ENCODE results near the gene SLC35B2. TPM values are rescaled to one million over a fixed set of nuclear protein-coding genes. Genes with fewer than 3 reads are reported as not detected.

Gene SLC35B2
- polyA plus RNA-seq, 1 donor from 2014 or later: 42.6 TPM

DNA sequence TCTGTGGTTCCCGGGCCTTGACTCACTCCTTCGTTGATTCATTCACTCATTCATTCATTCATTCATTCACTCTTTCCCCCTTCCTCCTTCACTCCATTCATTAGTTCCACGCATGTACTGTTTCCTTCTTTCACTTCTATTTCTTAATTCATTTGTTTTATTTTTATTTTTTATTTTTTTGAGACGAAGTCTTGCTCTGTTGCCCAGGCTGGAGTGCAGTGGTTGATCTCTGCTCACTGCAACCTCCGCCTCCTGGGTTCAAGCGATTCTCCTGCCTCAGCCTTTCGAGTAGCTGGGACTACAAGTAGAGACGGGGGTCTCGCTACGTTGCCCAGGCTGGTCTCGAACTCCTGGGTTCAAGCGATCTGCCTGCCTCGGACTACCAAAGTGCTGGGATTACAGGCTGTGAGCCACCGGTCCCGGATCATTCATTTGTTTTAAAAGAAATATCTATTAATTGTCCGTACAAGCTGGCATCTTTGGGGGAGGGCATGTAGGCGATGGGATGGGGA lies 8.4 kb upstream of the SLC35B2 start:
- peaks cover 13% of the 10 kb centered on the region for H3K27me3 Mint-ChIP-seq
- H3K27ac Mint-ChIP-seq: peak overlapping the region; percentile 99 to 100 (median 99)
- peaks cover 35 to 41% (median 40%) of the 10 kb centered on the region in 3 donors for H3K4me1 Mint-ChIP-seq
- H3K4me3 Mint-ChIP-seq: peak overlapping the region; percentile 97 to 100 (median 100)
- no peaks in the 10 kb centered on the region for H3K9me3 Mint-ChIP-seq
- peaks cover 4% of the 10 kb centered on the region for H3K36me3 Mint-ChIP-seq

DNA sequence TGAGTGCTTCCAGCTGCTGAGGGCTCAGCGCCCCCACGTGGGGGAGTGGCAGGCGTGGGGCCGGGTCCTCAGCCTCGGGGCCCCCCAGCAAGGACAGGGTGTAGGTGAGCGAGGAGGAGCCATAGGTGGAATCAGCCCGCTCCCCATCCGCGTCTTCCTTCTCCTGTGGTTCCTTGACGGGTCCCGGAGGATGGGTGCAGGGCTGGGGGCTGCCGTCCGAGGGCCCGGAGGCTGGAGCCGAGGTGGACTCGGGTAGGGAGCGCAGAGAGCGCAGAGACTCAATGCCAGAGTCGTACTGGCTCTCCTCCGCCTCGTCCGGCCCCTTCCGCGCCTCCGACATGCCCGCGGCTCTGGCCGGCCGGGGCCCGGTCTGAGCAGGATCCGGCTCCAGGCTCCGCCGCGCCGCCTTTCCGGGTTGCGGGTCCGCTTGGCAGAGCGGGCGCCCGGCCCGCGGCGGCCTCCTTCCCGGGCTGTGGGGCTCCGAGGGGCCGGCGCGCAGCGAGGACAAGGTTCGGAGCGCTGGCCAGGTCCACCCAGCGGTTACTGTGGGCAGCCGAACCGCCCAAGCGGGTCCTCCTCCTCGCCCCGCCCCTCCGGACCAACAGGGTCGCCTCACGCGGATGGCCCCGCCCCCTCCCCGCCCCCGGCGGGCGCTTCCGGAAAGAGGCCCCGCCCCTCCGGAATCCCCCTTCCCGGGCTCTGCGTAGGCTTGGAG lies 7.8 kb upstream of the SLC35B2 start, which contains the start of gene NFKBIE:
Gene NFKBIE, minus strand, starts transcription at position 545 of the 715 bp plus-strand sequence. Its CDS starts 205 bp downstream, at position 340.
- H3K36me3 Mint-ChIP-seq: peaks cover 5% of the 10 kb centered on the region
- H3K27ac Mint-ChIP-seq: peak within 1 kb of the TSS; percentile 99 to 100 (median 99)
- no peaks in the 10 kb centered on the region for H3K9me3 Mint-ChIP-seq
- peaks cover 13% of the 10 kb centered on the region for H3K27me3 Mint-ChIP-seq
- H3K4me3 Mint-ChIP-seq: peak within 1 kb of the TSS; percentile 97 to 100 (median 100)
- H3K4me1 Mint-ChIP-seq: peaks cover 40 to 46% (median 44%) of the 10 kb centered on the region in 3 donors

DNA sequence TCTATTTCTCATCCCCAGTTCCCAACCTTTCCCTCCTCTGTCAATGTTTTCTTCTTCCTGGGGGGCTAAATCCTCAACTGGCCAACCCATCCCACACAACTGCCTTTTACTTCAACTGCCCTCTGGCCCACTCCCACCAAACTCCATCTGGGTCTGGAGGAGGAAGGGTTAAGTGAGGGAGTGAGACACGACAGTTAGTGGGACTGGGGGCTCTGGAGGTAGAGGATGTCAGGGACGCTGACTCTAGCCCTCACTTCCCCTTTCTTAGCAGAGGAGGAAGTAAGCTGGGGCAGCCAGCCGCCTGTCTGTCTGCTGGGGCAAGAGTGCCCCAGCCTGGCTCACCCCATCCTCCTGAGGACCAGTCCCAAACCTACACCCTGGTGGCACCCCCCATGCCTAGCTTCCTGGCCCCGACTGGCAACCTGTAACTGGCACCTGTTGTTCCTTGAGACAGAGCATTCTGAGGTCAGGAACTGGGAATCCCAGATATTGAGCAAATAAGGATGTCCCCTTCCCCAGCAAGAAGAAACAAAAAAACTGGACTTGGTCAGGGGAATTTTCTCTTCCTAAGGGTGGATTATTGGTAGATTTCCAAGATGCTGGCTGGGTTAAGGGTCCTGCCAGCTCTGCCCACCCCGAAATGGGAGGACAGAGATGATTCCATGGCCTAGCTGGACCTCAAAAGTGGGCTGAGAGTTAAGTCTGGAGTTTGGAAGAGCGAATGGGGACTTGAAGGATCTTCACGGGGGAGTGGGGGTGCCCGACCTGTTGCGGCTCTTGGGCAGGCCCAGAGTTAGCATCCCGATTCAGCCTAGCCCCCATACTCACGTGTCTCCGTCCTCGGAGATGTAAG lies 7.1 kb upstream of the SLC35B2 start:
- peaks cover 5% of the 10 kb centered on the region for H3K27me3 Mint-ChIP-seq
- peak overlapping the region; percentile 99 to 100 (median 99) for H3K27ac Mint-ChIP-seq
- H3K4me3 Mint-ChIP-seq: peak overlapping the region; percentile 97 to 100 (median 100)
- H3K36me3 Mint-ChIP-seq: peaks cover 5% of the 10 kb centered on the region
- peaks cover 40 to 44% (median 40%) of the 10 kb centered on the region in 3 donors for H3K4me1 Mint-ChIP-seq
- H3K9me3 Mint-ChIP-seq: no peaks in the 10 kb centered on the region

DNA sequence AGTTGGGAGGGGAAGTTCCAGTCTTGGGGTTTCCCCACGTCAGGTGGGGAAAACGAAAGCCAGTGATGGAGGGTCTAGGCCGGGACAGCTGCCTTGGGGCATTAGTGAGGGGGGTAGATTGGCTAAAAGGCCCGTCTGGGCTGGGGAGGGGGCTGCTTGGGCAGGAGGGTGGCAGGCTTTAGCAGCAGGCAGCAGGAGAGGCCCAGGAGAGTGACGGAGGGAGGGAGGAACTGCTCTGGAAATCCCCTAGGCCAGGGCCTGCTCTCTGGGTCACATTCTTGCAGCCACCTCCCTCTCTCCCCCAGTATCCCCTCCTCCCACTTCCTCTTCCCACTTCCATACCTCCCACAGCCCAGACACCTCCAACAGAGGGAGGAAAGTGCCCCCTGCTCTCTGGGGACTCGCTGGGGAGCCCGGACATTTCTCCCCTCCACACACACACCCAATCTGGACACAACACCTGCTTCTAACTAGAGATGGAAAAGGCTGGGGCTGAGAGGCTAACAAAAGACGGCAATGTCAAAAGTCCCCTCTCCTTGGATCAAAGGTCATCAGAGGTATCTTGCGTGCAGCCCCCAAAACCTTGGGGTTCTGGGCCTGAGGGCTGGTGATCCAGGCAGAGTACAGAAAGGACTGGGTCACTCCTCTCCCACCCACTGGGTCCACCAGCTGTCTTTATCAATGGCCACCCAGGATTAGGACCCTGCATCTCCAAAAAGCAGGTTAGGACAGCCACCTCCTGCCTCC lies 6.2 kb upstream of the SLC35B2 start:
- peak overlapping the region; percentile 97 to 100 (median 100) for H3K4me3 Mint-ChIP-seq
- peaks cover 39 to 49% (median 43%) of the 10 kb centered on the region in 3 donors for H3K4me1 Mint-ChIP-seq
- H3K36me3 Mint-ChIP-seq: peaks cover 7% of the 10 kb centered on the region
- H3K9me3 Mint-ChIP-seq: no peaks in the 10 kb centered on the region
- H3K27ac Mint-ChIP-seq: peak overlapping the region; percentile 99 to 100 (median 99)
- H3K27me3 Mint-ChIP-seq: peaks cover 2% of the 10 kb centered on the region

DNA sequence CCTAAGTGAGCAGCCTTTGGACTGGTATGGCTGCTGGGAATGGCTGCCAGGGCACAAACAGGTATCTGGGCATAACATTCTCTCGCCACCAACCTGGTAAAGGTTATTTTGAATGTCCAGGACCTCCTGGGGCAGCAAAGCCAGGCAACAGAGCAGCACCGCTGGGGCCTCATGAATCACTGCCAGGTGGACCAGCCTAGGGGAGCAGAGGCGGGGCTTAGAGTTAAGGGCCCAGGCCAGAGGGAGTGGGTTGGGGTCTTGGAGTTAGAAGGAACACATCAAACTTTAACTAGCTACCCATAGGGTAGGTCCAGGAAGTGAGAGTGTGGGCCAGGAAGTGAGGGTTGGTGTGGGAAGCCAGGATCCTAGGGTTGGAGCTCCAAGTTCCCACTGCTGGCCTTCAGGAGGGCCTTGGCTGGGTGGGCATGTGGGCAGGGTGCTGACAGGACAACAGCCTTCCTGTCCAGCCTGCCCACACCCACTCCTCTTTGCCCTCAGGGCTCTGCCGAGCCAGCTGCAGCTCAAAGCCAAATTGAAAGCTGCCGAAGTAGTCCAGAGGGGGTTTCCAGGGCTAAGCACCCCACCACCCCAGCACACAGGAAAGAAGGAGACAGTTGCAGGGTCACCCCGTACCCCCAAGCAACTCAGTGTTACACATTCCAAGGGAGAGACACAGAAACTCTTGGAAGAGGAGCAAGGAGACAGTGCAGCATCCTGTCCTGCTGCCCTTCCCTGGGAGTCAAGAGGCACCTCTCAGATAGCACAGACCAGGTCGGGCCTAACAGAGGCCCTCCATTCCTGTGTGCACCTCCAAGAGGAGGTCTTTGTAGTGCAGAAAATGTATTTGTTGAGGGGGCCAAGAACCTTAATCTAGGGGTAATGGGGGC lies 5.4 kb upstream of the SLC35B2 start:
- peaks cover 5% of the 10 kb centered on the region for H3K27me3 Mint-ChIP-seq
- peaks cover 7% of the 10 kb centered on the region for H3K36me3 Mint-ChIP-seq
- H3K4me1 Mint-ChIP-seq: peaks cover 43 to 55% (median 47%) of the 10 kb centered on the region in 3 donors
- peak overlapping the region; percentile 99 to 100 (median 99) for H3K27ac Mint-ChIP-seq
- peak overlapping the region; percentile 97 to 100 (median 100) for H3K4me3 Mint-ChIP-seq
- no peaks in the 10 kb centered on the region for H3K9me3 Mint-ChIP-seq

DNA sequence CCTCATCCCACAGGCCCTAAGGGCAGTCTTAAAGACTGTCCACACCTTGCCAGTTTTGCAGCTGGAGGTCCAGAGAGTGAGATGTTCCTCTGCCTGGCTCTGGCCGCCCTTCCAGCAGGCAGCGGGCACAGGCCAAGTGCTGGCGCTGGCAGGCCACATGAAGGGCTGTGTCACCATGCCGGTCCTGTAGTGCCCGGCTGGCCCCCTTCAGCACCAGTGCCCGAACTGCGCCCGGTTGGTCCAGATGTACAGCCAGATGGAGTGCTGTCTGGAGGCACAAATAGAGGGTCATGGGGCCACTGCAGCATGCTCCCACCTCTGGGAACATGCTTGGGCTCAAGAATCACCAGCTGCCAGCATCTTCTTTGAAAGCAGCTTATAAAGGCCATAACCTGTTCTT lies 4.3 kb upstream of the SLC35B2 start:
- Mint-ChIP-seq H3K4me1 (peaks cover 45 to 55% (median 46%) of the 10 kb centered on the region in 3 donors), H3K27me3 (peaks cover 5% of the 10 kb centered on the region), H3K36me3 (peaks cover 7% of the 10 kb centered on the region), H3K4me3 (peak overlapping the region in 3 of 4 donors; percentile 76 to 100 (median 97)), H3K9me3 (no peaks in the 10 kb centered on the region), H3K27ac (peak overlapping the region; percentile 99 to 100 (median 99))

DNA sequence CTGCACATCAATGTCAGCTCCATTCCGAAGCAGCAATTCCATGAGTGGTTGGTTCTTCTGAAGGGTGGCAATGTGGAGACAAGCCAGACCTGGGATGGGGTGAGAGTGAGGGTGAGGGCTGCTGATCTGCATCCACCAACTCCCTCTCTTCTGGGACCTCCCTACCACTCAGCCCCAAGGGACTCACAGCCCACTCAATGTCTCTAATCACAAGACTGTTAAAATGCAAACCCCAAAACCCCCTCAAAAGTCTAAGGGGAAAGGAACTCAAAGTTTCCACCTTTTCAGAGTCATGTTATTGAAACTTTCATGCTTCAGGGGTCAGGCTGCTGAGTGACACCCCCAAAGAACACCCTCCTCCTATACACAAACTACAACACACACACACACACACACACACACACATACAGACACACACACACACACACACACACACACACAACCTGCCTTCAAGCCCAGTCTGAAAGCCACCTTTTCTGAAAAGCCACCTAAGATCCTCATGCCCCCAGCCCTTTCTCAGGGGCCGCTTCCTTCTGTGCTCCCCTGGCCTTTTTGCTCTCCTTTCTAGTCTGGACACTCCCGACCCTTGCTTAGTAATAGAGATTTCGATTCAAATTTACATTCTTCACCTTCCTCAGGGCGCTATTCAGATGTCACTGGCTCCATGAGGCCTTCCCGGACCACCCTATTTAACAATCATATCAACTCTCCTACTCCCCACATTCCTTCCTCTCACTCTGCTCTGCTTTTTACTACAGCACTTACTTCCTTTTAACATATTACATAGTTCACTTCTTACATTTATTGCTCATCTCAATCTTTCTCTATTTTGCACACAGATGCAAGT lies 3.3 kb upstream of the SLC35B2 start:
- H3K4me3 Mint-ChIP-seq: peak overlapping the region; percentile 66 to 97 (median 75)
- H3K9me3 Mint-ChIP-seq: no peaks in the 10 kb centered on the region
- peak overlapping the region; percentile 93 to 99 (median 99) for H3K27ac Mint-ChIP-seq
- peaks cover 7% of the 10 kb centered on the region for H3K36me3 Mint-ChIP-seq
- peaks cover 3% of the 10 kb centered on the region for H3K27me3 Mint-ChIP-seq
- peaks cover 42 to 57% (median 49%) of the 10 kb centered on the region in 3 donors for H3K4me1 Mint-ChIP-seq

DNA sequence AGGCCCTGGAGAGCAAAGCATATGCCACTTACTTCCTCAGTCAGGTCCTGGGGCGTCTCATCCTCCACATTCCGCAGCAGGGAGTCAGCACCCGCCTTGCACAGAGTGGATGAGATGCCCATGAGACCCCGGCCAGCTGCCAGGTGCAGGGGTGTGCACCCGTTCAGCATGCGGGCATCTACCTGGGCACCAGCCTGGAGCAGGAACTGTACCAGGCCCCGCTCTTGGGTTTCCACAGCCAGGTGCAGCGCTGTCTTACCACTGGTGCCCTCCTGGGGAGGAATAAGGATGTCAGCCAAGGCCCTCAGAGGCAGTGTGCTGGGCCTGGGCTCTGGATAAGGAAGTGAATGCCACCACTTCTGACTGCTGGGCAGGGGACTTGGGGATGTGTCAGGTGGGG lies 2.7 kb upstream of the SLC35B2 start:
- Mint-ChIP-seq H3K27me3 (peaks cover 3% of the 10 kb centered on the region), H3K9me3 (no peaks in the 10 kb centered on the region), H3K36me3 (peaks cover 7% of the 10 kb centered on the region), H3K4me3 (peak overlapping the region in 2 of 4 donors; percentile 83 to 97), H3K27ac (peak overlapping the region; percentile 99), H3K4me1 (peaks cover 48 to 63% (median 55%) of the 10 kb centered on the region in 3 donors)

DNA sequence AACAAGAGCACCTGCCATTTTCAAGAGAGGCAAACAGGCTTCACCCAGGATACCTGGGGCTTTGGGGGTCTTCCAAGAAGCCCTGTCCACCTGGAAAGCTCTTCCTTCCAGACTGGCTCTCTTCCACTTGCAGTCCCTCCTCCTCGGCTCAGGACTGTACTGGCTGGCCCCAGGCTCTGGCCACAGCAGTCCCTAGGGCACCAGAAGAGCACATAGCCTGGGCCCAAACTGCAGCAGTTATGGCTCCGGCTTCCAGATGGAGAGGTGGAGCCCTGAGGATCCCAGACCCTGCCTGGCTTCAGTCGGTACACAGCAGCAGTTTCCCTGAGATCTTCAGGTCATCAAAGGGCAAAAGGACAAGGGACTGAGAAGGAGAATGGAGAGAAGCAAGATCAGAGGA lies 1.6 kb upstream of the SLC35B2 start:
- H3K9me3 Mint-ChIP-seq: no peaks in the 10 kb centered on the region
- peak overlapping the region; percentile 67 to 97 (median 85) for H3K4me3 Mint-ChIP-seq
- H3K27ac Mint-ChIP-seq: peak overlapping the region; percentile 93 to 99 (median 99)
- peaks cover 9% of the 10 kb centered on the region for H3K36me3 Mint-ChIP-seq
- H3K4me1 Mint-ChIP-seq: peaks cover 50 to 68% (median 51%) of the 10 kb centered on the region in 3 donors
- peaks cover 3% of the 10 kb centered on the region for H3K27me3 Mint-ChIP-seq

DNA sequence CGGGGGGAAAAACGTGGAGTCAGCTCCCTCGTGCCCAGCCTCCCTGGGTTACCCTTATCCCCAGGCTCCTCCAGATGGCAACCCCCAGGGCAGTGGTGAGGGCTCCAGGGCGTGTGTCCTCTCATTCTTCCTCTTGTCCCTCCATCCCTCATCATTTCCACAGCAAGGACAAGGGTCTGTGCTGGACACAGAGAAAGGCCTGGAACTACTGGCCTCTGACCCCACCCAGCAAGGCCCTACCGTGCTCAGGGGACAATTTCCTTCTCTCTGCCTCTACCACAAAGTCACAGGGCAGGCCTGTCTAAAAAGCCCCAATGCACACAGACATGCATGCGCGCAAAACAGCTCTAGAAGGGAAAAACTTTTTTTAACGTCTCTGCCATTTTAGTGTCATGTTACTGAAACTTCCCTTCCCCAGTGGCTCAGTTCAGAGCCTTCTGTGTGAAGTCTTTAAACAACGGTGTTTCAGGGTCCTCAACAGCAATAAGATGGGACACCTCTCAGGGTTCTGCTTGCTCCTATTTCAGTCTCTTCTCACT lies 1.1 kb upstream of the SLC35B2 start:
- H3K9me3 Mint-ChIP-seq: no peaks in the 10 kb centered on the region
- peaks cover 52 to 72% (median 53%) of the 10 kb centered on the region in 3 donors for H3K4me1 Mint-ChIP-seq
- H3K4me3 Mint-ChIP-seq: peak overlapping the region; percentile 76 to 97 (median 92)
- H3K36me3 Mint-ChIP-seq: peaks cover 9% of the 10 kb centered on the region
- peak overlapping the region; percentile 93 to 99 (median 99) for H3K27ac Mint-ChIP-seq
- H3K27me3 Mint-ChIP-seq: peaks cover 3% of the 10 kb centered on the region

DNA sequence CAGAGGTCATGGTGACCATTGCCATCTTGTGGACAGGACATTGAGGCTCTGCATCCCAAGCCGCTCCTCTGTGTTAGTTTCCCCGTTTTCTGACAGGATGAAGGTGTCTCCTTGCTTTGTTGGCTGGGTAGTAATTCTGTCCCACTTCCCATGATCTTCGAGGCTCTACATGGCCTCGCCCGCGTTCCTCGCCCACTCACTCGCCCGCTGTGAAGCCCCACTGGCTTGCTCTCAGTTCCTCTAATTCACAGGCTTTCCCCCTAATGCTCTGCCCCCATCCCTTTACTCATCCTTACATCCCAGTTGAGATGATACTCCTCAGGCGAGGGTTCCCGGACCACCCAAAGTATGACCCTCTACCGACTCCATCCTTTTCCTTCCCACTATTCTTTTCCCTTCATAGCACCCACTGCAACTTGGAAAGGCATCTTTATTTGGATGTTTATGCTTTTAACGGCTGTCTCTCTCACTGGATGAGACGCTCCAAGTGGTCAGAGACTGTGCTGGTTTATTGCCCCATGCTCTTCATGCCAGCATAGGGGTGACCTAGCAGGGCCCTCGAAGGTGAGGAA lies 511 bp upstream of the SLC35B2 start:
- Mint-ChIP-seq H3K9me3 (no peaks in the 10 kb centered on the region), H3K4me3 (peak overlapping the region; percentile 91 to 97 (median 93)), H3K4me1 (peaks cover 50 to 76% (median 52%) of the 10 kb centered on the region in 3 donors), H3K36me3 (peaks cover 10% of the 10 kb centered on the region), H3K27me3 (peaks cover 3% of the 10 kb centered on the region), H3K27ac (peak overlapping the region; percentile 93 to 99 (median 99))

DNA sequence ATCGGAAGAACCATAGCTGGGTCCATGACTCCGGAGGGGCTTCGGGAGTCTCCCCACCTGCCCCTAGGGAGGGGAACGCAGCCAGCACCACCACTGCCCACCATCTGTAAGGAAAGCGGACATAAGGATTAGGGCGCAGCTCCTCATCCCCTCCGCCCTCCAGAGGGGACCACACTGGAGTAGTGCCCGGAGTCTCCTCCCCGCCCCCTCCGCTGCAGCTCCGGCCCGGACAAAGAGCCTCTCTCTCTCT lies 628 bp downstream of the SLC35B2 start:
- H3K27ac Mint-ChIP-seq: peak overlapping the region; percentile 88 to 98 (median 93)
- peak overlapping the region; percentile 87 to 95 (median 92) for H3K4me3 Mint-ChIP-seq
- peaks cover 3% of the 10 kb centered on the region for H3K27me3 Mint-ChIP-seq
- H3K36me3 Mint-ChIP-seq: peaks cover 10% of the 10 kb centered on the region
- H3K9me3 Mint-ChIP-seq: no peaks in the 10 kb centered on the region
- peaks cover 48 to 74% (median 52%) of the 10 kb centered on the region in 3 donors for H3K4me1 Mint-ChIP-seq
